HEK293 (cell line): ENCODE data around the gene RHD.
A peak's percentile ranks its signal among the peaks of the same experiment; 100 is the strongest.

ENCODE experiments used
- AEBP2 ChIP-seq: fragments of 450-650 bp; formaldehyde crosslinking; IDR thresholded peaks from 2 replicates; pipeline ENCODE4 v1.5.1; 2016; ENCODE audit warnings: missing biosample characterization, missing genetic modification characterization, borderline replicate concordance
- HOXA7 ChIP-seq: sonication (generic); formaldehyde crosslinking; IDR thresholded peaks from 2 replicates; pipeline ENCODE4 v1.8.1; 2022; ENCODE audit warnings: missing genetic modification reagents, borderline replicate concordance
- HOXC10 ChIP-seq: sonication (generic); formaldehyde crosslinking; IDR thresholded peaks from 2 replicates; pipeline ENCODE4 v1.8.1; 2023; ENCODE audit warnings: mild to moderate bottlenecking, missing genetic modification reagents
- IKZF3 ChIP-seq: fragments of 450-650 bp; IDR thresholded peaks from 2 replicates; pipeline ENCODE4 v1.5.0; 2018; ENCODE audit warnings: missing biosample characterization, mild to moderate bottlenecking, missing genetic modification characterization, moderate library complexity
- KLF9 ChIP-seq: fragments of 450-650 bp; formaldehyde crosslinking; IDR thresholded peaks from 2 replicates; pipeline ENCODE4 v1.5.1; 2016; ENCODE audit warnings: missing biosample characterization, missing genetic modification characterization, low read depth
- MZF1 ChIP-seq: fragments of 450-650 bp; formaldehyde crosslinking; IDR thresholded peaks from 2 replicates; pipeline ENCODE4 v1.5.1; 2017; ENCODE audit warnings: missing biosample characterization, missing genetic modification characterization, borderline replicate concordance
- OVOL3 ChIP-seq: fragments of 450-650 bp; formaldehyde crosslinking; IDR thresholded peaks from 2 replicates; pipeline ENCODE4 v1.5.1; 2016; ENCODE audit warnings: missing biosample characterization, missing genetic modification characterization
- PRDM10 ChIP-seq: fragments of 450-650 bp; formaldehyde crosslinking; IDR thresholded peaks from 2 replicates; pipeline ENCODE4 v1.5.1; 2016; ENCODE audit warnings: missing biosample characterization, missing genetic modification characterization
- PRDM6 ChIP-seq: fragments of 450-650 bp; formaldehyde crosslinking; IDR thresholded peaks from 2 replicates; pipeline ENCODE4 v1.5.1; 2017; ENCODE audit warnings: missing biosample characterization, missing genetic modification characterization
- SP7 ChIP-seq: fragments of 450-650 bp; formaldehyde crosslinking; IDR thresholded peaks from 2 replicates; pipeline ENCODE4 v1.5.1; 2016; ENCODE audit warnings: missing biosample characterization, missing genetic modification characterization
- YY1 ChIP-seq: fragments of 450-650 bp; formaldehyde crosslinking; IDR thresholded peaks from 2 replicates; pipeline ENCODE4 v1.5.1; 2018; ENCODE audit warnings: missing biosample characterization, missing genetic modification characterization
- ZBTB20 ChIP-seq: fragments of 450-650 bp; formaldehyde crosslinking; IDR thresholded peaks from 2 replicates; pipeline ENCODE4 v1.5.1; 2016; ENCODE audit warnings: missing biosample characterization, missing genetic modification characterization
- ZBTB49 ChIP-seq: fragments of 450-650 bp; formaldehyde crosslinking; IDR thresholded peaks from 2 replicates; pipeline ENCODE4 v1.5.1; 2016; ENCODE audit warnings: missing biosample characterization, missing genetic modification characterization, low read depth
- ZBTB7A ChIP-seq: fragments of 450-650 bp; formaldehyde crosslinking; IDR thresholded peaks from 2 replicates; pipeline ENCODE4 v1.5.1; 2016; ENCODE audit warnings: low read depth, missing biosample characterization, missing genetic modification characterization
- ZBTB8A ChIP-seq: fragments of 450-650 bp; formaldehyde crosslinking; IDR thresholded peaks from 2 replicates; pipeline ENCODE4 v1.5.1; 2016; ENCODE audit warnings: missing biosample characterization, missing genetic modification characterization
- ZNF121 ChIP-seq: fragments of 450-650 bp; formaldehyde crosslinking; IDR thresholded peaks from 2 replicates; pipeline ENCODE4 v1.5.1; 2016; ENCODE audit warnings: missing biosample characterization, missing genetic modification characterization
- ZNF280D ChIP-seq: fragments of 450-650 bp; formaldehyde crosslinking; IDR thresholded peaks from 2 replicates; pipeline ENCODE4 v1.5.1; 2016; ENCODE audit warnings: missing biosample characterization, missing genetic modification characterization
- ZNF391 ChIP-seq: fragments of 450-650 bp; formaldehyde crosslinking; IDR thresholded peaks from 2 replicates; pipeline ENCODE4 v1.5.1; 2016; ENCODE audit warnings: low read depth, missing biosample characterization, missing genetic modification characterization, borderline replicate concordance
- ZNF48 ChIP-seq: fragments of 450-650 bp; formaldehyde crosslinking; IDR thresholded peaks from 2 replicates; pipeline ENCODE4 v1.5.1; 2016; ENCODE audit warnings: missing biosample characterization, missing genetic modification characterization
- ZNF529 ChIP-seq: fragments of 450-650 bp; formaldehyde crosslinking; IDR thresholded peaks from 2 replicates; pipeline ENCODE4 v1.5.1; 2017; ENCODE audit warnings: missing genetic modification characterization, missing biosample characterization; ENCODE audit not compliant: insufficient replicate concordance
- ZNF580 ChIP-seq: fragments of 450-650 bp; formaldehyde crosslinking; IDR thresholded peaks from 2 replicates; pipeline ENCODE4 v1.5.1; 2016; ENCODE audit warnings: missing biosample characterization, missing genetic modification characterization
- ZNF610 ChIP-seq: fragments of 450-650 bp; formaldehyde crosslinking; IDR thresholded peaks from 2 replicates; pipeline ENCODE4 v1.5.1; 2016; ENCODE audit warnings: missing biosample characterization, missing genetic modification characterization, borderline replicate concordance
- ZSCAN4 ChIP-seq: fragments of 450-650 bp; formaldehyde crosslinking; IDR thresholded peaks from 2 replicates; pipeline ENCODE4 v1.5.1; 2017; ENCODE audit warnings: missing biosample characterization, missing genetic modification characterization
- ZXDB ChIP-seq: fragments of 450-650 bp; formaldehyde crosslinking; IDR thresholded peaks from 2 replicates; pipeline ENCODE4 v1.5.1; 2016; ENCODE audit warnings: missing biosample characterization, missing genetic modification characterization

Gene RHD

GRCh38 chr1:25247829-25248754 is 24.2 kb upstream of the RHD start (continued):
- no peak for TF ChIP-seq PRDM6 (tag by site-specific recombination)
- TF ChIP-seq HOXC10 (CRISPR knock-in tag) = no peak
- TF ChIP-seq ZNF391 (tag by site-specific recombination) = no peak
- no peak for TF ChIP-seq OVOL3 (tag by site-specific recombination)
- peak; percentile 49; the same call in 1 of the 2 replicates for TF ChIP-seq YY1 (tag by site-specific recombination)
- 0 out of 2 replicates have a peak, but pooled peaks have one; percentile 9 for TF ChIP-seq PRDM10 (tag by site-specific recombination)
- no peak for TF ChIP-seq ZNF48 (tag by site-specific recombination)
- no peak for TF ChIP-seq AEBP2
- no peak for TF ChIP-seq MZF1
- TF ChIP-seq ZBTB20 (tag by site-specific recombination) = peak; percentile 56
- peak; percentile 68 for TF ChIP-seq ZBTB8A (tag by site-specific recombination)
- no peak for TF ChIP-seq ZNF529 (tag by site-specific recombination)
- TF ChIP-seq SP7 (tag by site-specific recombination) = no peak
- no peak for TF ChIP-seq ZXDB (tag by site-specific recombination)
- TF ChIP-seq ZBTB49 = no peak
- TF ChIP-seq HOXA7 (CRISPR knock-in tag) = no peak
- no peak for TF ChIP-seq ZNF580 (tag by site-specific recombination)
- TF ChIP-seq ZNF610 (tag by site-specific recombination) = 0 out of 2 replicates have a peak, but pooled peaks have one; percentile 46
- TF ChIP-seq ZNF280D (tag by site-specific recombination) = no peak
- TF ChIP-seq ZNF121 = 0 out of 2 replicates have a peak, but pooled peaks have one; percentile 40
- TF ChIP-seq KLF9 (tag by site-specific recombination) = no peak
- TF ChIP-seq ZSCAN4 (tag by site-specific recombination) = no peak
- TF ChIP-seq ZBTB7A (tag by site-specific recombination) = no peak
- no peak for TF ChIP-seq IKZF3 (tag by site-specific recombination)
